Keratinocyte (primary cell): ENCODE results near the gene SLC25A21. TPM values are rescaled to one million over a fixed set of nuclear protein-coding genes. Genes with fewer than 3 reads are reported as not detected.

ENCODE experiments used
- DNase-seq: peaks from one replicate; pipeline ENCODE4 v3.0.0-alpha.2; 2011; ENCODE audit warnings: low read depth, missing footprints, low spot score
- FAIRE-seq: peaks from 2 replicates; lab custom pipeline; 2011; peaks lifted over from hg19 to GRCh38; lab: Jason Lieb, UNC
- H2AFZ ChIP-seq: 2 replicates; pipeline ENCODE4 v1.6.0; 2012; ENCODE audit warnings: low read length, control low read depth, inconsistent platforms; ENCODE audit not compliant: control insufficient read depth
- H3K27ac ChIP-seq: 2 replicates; pipeline ENCODE4 v1.5.1; 2011; ENCODE audit warnings: low read length; ENCODE audit not compliant: control insufficient read depth, insufficient read depth
- H3K27me3 ChIP-seq: 3 replicates; pipeline ENCODE4 v1.6.0; 2011; ENCODE audit warnings: low read length; ENCODE audit not compliant: control insufficient read depth, insufficient read depth; ENCODE audit errors: extremely low read depth
- H3K36me3 ChIP-seq, 2 experiments: 2 replicates in 1 of 2; 3 replicates in 1 of 2; pipeline ENCODE4 v1.5.1; 2011; ENCODE audit warnings: low read length in 2 of 2, mild to moderate bottlenecking in 1 of 2; ENCODE audit not compliant: control insufficient read depth in 2 of 2, insufficient read depth in 2 of 2; ENCODE audit errors: extremely low read depth in 1 of 2
- H3K4me1 ChIP-seq: 3 replicates; pipeline ENCODE4 v1.5.1; 2011; ENCODE audit warnings: low read length; ENCODE audit not compliant: control insufficient read depth, insufficient read depth; ENCODE audit errors: extremely low read depth
- H3K4me2 ChIP-seq: 3 replicates; pipeline ENCODE4 v1.6.0; 2011; ENCODE audit warnings: low read depth, low read length; ENCODE audit not compliant: control insufficient read depth, insufficient read depth; ENCODE audit errors: extremely low read depth
- H3K4me3 ChIP-seq, 3 experiments: fragments of 200-600 bp in 1 of 3; sonication (generic) in 1 of 3; 2 replicates in 2 of 3; 3 replicates in 1 of 3; pipeline ENCODE4 v1.5.1; 2011 to 2016; ENCODE audit warnings: low read length in 3 of 3, mild to moderate bottlenecking in 3 of 3, control low read depth in 2 of 3, inconsistent platforms in 1 of 3, low read depth in 1 of 3, mixed read lengths in 1 of 3, mixed run types in 1 of 3, moderate library complexity in 1 of 3; ENCODE audit not compliant: control insufficient read depth in 2 of 3, insufficient read depth in 2 of 3; ENCODE audit errors: extremely low read depth in 1 of 3
- H3K79me2 ChIP-seq: 2 replicates; pipeline ENCODE4 v1.6.0; 2012; ENCODE audit warnings: low read length; ENCODE audit not compliant: control insufficient read depth, insufficient read depth
- H3K9ac ChIP-seq: 3 replicates; pipeline ENCODE4 v1.6.0; 2011; ENCODE audit warnings: low read length; ENCODE audit not compliant: control insufficient read depth, insufficient read depth; ENCODE audit errors: extremely low read depth
- H3K9me1 ChIP-seq: 3 replicates; pipeline ENCODE4 v1.6.0; 2011; ENCODE audit warnings: low read length; ENCODE audit not compliant: control insufficient read depth, insufficient read depth; ENCODE audit errors: extremely low read depth
- H3K9me3 ChIP-seq: 2 replicates; pipeline ENCODE4 v1.5.1; 2012; ENCODE audit warnings: low read depth, low read length; ENCODE audit not compliant: control insufficient read depth
- H4K20me1 ChIP-seq: 3 replicates; pipeline ENCODE4 v1.6.0; 2011; ENCODE audit warnings: low read length; ENCODE audit not compliant: control insufficient read depth, insufficient read depth; ENCODE audit errors: extremely low read depth
- EZH2 ChIP-seq: IDR thresholded peaks from one replicate; pipeline ENCODE4 v1.6.1; 2012; ENCODE audit warnings: inconsistent platforms, mild to moderate bottlenecking, low read length, moderate library complexity
- dilution Hi-C: fragments of 300-500 bp; cut with MboI; formaldehyde crosslinking; loops from one replicate; pipeline ENCODE4 v1.7.0; 2020; ENCODE audit warnings: low sequenced_read_pairs; ENCODE audit not compliant: extremely low pct_ligation_motif_present
- polyA plus RNA-seq, 5 experiments: library from polyadenylated mRNA; depleted of rRNA in 3 of 5; stranded (reverse) in 3 of 5; stranded (forward) in 1 of 5; unstranded in 1 of 5; fragments of >200 nt; gene quantifications; 1 replicate in 1 of 5; 2 replicates in 3 of 5; 3 replicates in 1 of 5; pipeline versions ENCODE4 v1.2.1 to v1.2.3, GENCODE V29; 2011 to 2012; ENCODE audit warnings: missing spikeins in 2 of 5, low read depth in 1 of 5, low replicate concordance in 1 of 5
- TF ChIP-seq, protein P1 (sequence below), 3 experiments: IDR thresholded peaks in 1 of 3; conservative IDR thresholded peaks in 1 of 3; optimal IDR thresholded peaks in 1 of 3; 2 replicates in 2 of 3; 3 replicates in 1 of 3; pipeline versions ENCODE3 to v1.5.1; 2011; ENCODE audit warnings: low read length in 3 of 3, mild to moderate bottlenecking in 3 of 3, moderate library complexity in 2 of 3, control low read depth in 1 of 3, inconsistent platforms in 1 of 3; ENCODE audit not compliant: insufficient read depth in 2 of 3; ENCODE audit errors: extremely low read depth in 1 of 3

Gene SLC25A21
- polyA plus RNA-seq, 1 donor (not counting 4 experiments of a cell fraction or from before 2014, with no cell fraction given): 0.66 TPM

DNA sequence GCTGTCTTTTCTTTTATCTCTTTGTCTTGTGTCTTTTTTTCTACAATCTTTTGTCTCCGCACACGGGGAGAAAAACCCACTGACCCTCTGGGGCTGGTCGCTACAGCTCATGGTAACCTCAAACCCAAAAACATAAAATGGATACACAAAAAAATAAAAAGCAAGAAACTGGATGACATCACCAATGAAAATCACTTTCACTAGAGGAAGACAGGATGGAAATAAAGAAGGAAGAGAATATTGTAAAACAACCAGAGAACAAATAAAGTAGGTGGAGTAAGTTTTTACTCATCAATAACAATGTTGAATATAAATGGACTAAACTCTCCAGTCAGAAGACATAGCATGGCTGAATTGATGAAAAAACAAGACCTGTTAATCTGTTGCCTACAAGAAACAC, 42.9 kb upstream of the SLC25A21 start:
- H3K4me1 ChIP-seq: no peaks in the 10 kb centered on the region
- H2AFZ ChIP-seq: no peak overlapping the region
- H3K79me2 ChIP-seq: no peaks in the 10 kb centered on the region
- no peak for FAIRE-seq
- H4K20me1 ChIP-seq: no peaks in the 10 kb centered on the region
- dilution Hi-C loops: no loop called here
- peaks cover 0 to 1% of the 10 kb centered on the region in 2 experiments for H3K36me3 ChIP-seq
- H3K9me3 ChIP-seq: no peaks in the 10 kb centered on the region
- no peak overlapping the region for H3K4me2 ChIP-seq
- no peaks in the 10 kb centered on the region for H3K27me3 ChIP-seq
- H3K4me3 ChIP-seq: no peak overlapping the region
- no peak for TF ChIP-seq EZH2
- TF ChIP-seq, protein P1, sequence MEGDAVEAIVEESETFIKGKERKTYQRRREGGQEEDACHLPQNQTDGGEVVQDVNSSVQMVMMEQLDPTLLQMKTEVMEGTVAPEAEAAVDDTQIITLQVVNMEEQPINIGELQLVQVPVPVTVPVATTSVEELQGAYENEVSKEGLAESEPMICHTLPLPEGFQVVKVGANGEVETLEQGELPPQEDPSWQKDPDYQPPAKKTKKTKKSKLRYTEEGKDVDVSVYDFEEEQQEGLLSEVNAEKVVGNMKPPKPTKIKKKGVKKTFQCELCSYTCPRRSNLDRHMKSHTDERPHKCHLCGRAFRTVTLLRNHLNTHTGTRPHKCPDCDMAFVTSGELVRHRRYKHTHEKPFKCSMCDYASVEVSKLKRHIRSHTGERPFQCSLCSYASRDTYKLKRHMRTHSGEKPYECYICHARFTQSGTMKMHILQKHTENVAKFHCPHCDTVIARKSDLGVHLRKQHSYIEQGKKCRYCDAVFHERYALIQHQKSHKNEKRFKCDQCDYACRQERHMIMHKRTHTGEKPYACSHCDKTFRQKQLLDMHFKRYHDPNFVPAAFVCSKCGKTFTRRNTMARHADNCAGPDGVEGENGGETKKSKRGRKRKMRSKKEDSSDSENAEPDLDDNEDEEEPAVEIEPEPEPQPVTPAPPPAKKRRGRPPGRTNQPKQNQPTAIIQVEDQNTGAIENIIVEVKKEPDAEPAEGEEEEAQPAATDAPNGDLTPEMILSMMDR (optimal IDR thresholded peaks at IDR 0.05 in 1 of 3, IDR thresholded peaks at IDR 0.05 in 1 of 3, conservative IDR thresholded peaks at IDR 0.05 in 1 of 3; ENCODE audit: extremely low read depth in 1 of 3, insufficient read depth in 2 of 3, low read length in 3 of 3): no peak
- no peak for DNase-seq
- H3K9ac ChIP-seq: no peak overlapping the region
- H3K27ac ChIP-seq: no peak overlapping the region
- no peaks in the 10 kb centered on the region for H3K9me1 ChIP-seq

DNA sequence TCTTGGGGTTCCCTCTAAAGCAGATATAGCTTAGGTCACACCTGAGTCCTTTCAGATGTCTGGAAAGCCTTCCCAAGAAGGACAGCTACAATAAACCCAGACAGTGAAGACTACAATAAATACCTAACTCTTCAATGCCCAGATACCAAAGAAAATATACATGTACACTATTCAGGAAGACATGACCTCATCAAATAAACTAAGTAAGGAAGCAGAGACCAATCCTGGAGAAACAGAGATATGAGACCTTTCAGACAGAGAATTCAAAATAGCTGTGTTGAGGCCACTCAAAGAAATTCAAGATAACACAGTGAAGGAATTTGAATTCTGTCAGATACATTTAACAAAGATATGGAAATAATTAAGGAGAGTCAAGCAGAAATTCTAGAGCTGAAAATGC, 40.6 kb upstream of the SLC25A21 start:
- no peaks in the 10 kb centered on the region for H3K9me1 ChIP-seq
- no peaks in the 10 kb centered on the region for H3K9me3 ChIP-seq
- no peak overlapping the region for H2AFZ ChIP-seq
- peaks cover 3% of the 10 kb centered on the region for H3K79me2 ChIP-seq
- H3K36me3 ChIP-seq: peaks cover 0 to 1% of the 10 kb centered on the region in 2 experiments
- H3K4me3 ChIP-seq: no peak overlapping the region
- FAIRE-seq (no peak), DNase-seq (no peak)
- H3K27me3 ChIP-seq: no peaks in the 10 kb centered on the region
- no peaks in the 10 kb centered on the region for H3K4me1 ChIP-seq
- H3K27ac ChIP-seq: no peak overlapping the region
- TF ChIP-seq EZH2: no peak
- TF ChIP-seq, protein P1 (optimal IDR thresholded peaks at IDR 0.05 in 1 of 3, IDR thresholded peaks at IDR 0.05 in 1 of 3, conservative IDR thresholded peaks at IDR 0.05 in 1 of 3; ENCODE audit: extremely low read depth in 1 of 3, insufficient read depth in 2 of 3, low read length in 3 of 3): no peak
- H3K9ac ChIP-seq: no peak overlapping the region
- H3K4me2 ChIP-seq: no peak overlapping the region
- dilution Hi-C loops: no loop called here
- H4K20me1 ChIP-seq: no peaks in the 10 kb centered on the region
